GM20000 (cell line): ENCODE measurements around the gene DDX5.

Experiments
- DNase-seq: peaks from one replicate; pipeline ENCODE4 v3.0.0; 2012; ENCODE audit warnings: low spot score
- CTCF ChIP-seq: IDR thresholded peaks from 2 replicates; pipeline ENCODE4 v1.5.1; 2012; ENCODE audit warnings: mild to moderate bottlenecking, control low read depth; ENCODE audit errors: extremely low read depth, missing control alignments

The DDX5 gene

GRCh38 chr17:64504769-64505339 lies 1.2 kb downstream of the DDX5 start:
- DNase-seq = no peak
- no peak for TF ChIP-seq CTCF

GRCh38 chr17:64503821-64504768 lies 2.0 kb downstream of the DDX5 start:
- DNase-seq = no peak
- no peak for TF ChIP-seq CTCF

DNA sequence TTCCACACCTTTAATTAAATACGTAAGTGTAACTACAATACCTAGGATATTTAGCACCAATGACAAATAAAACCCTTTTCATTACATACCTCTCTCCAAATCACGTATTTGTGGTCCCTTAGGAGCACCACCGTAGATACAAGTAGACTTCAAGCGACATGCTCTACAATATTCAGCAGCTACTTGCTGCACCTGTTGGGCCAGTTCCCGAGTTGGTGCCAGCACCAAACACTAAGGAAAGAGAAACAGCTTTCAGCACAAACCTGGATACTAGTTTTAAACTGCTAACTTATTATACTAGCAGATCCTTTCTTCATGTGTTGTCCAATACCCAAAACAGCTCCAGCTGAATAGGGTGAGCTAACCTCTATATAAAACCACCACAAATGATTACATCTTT lies 2.7 kb downstream of the DDX5 start:
- no peak for DNase-seq
- TF ChIP-seq CTCF = no peak

GRCh38 chr17:64502809-64503208 lies 3.3 kb downstream of the DDX5 start:
- TF ChIP-seq CTCF = no peak

DNA sequence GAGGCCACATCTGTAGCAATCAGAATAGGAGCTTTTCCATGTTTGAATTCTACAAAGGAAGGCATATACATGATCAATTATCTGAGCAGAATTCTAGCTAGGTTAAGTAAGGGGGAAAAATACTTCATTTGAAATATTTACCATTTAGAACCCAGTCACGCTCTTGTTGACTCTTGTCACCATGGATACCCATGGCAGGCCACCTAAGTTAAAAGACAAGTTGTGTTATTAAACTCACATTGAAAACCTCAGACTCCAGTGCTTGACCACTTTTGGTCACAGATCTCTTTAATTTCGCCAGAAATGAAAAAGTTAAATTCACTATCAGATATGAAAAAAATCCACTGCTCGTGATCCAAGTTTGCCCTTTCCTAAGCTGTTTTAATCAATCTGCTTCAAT lies 4.1 kb downstream of the DDX5 start:
- no peak for DNase-seq
- no peak for TF ChIP-seq CTCF

More at GRCh38 chr17:64502809-64503208, 3.3 kb downstream of the DDX5 start:
- no peak for DNase-seq

- no peak for DNase-seq
Observed at GRCh38 chr17:64500862-64501765, 5.0 kb downstream of the DDX5 start.

More at GRCh38 chr17:64500862-64501765, 5.0 kb downstream of the DDX5 start:
- TF ChIP-seq CTCF = no peak
